DND-41 (cell line): ENCODE results near the gene IGFLR1.
"Not testable (repeated sequence)": the region's sequence is repeated elsewhere in the genome, so short reads cannot be mapped to it uniquely, and the experiment has no call there.

Experiments used
- ATAC-seq: fragments of 200-7000 bp; cut with Tn5 transposase; 3 replicates; pipeline ENCODE4 v1.9.1; 2021; ENCODE audit warnings: low read depth; ENCODE audit not compliant: insufficient read depth
- DNase-seq: peaks from one replicate; pipeline ENCODE4 v3.0.0-alpha.2; 2020
- H2AFZ ChIP-seq: 2 replicates; pipeline ENCODE4 v1.6.0; 2012; ENCODE audit warnings: low read depth, low read length
- H3K27ac ChIP-seq: 2 replicates; pipeline ENCODE4 v1.5.1; 2012; ENCODE audit warnings: low read length, inconsistent platforms
- H3K27me3 ChIP-seq: fragments of 200-600 bp; sonication (generic); 2 replicates; pipeline ENCODE4 v1.6.0; 2012; ENCODE audit warnings: low read length, mild to moderate bottlenecking, inconsistent platforms; ENCODE audit not compliant: insufficient read depth, poor library complexity
- H3K36me3 ChIP-seq: 2 replicates; pipeline ENCODE4 v1.5.1; 2012; ENCODE audit warnings: low read length, inconsistent platforms; ENCODE audit not compliant: insufficient read depth
- H3K4me1 ChIP-seq: 2 replicates; pipeline ENCODE4 v1.5.1; 2012; ENCODE audit warnings: mild to moderate bottlenecking, low read length; ENCODE audit not compliant: insufficient read depth
- H3K4me2 ChIP-seq: 2 replicates; pipeline ENCODE4 v1.6.0; 2012; ENCODE audit warnings: mild to moderate bottlenecking, moderate library complexity, low read length, inconsistent platforms; ENCODE audit not compliant: insufficient read depth
- H3K4me3 ChIP-seq, 2 experiments: fragments of 200-600 bp in 1 of 2; shearing (Covaris generic) in 1 of 2; 2 replicates each; pipeline ENCODE4 v1.5.1; 2012 to 2016; ENCODE audit warnings: inconsistent platforms in 2 of 2, low read length in 2 of 2, mild to moderate bottlenecking in 2 of 2, low read depth in 1 of 2, moderate library complexity in 1 of 2
- H3K79me2 ChIP-seq: 2 replicates; pipeline ENCODE4 v1.6.0; 2012; ENCODE audit warnings: low read length, inconsistent platforms; ENCODE audit not compliant: insufficient read depth
- H3K9ac ChIP-seq: 2 replicates; pipeline ENCODE4 v1.6.0; 2012; ENCODE audit warnings: low read depth, mild to moderate bottlenecking, inconsistent platforms, low read length, moderate library complexity
- H3K9me3 ChIP-seq: 2 replicates; pipeline ENCODE4 v1.5.1; 2012; ENCODE audit warnings: low read length, moderate library complexity, mild to moderate bottlenecking, inconsistent platforms; ENCODE audit not compliant: insufficient read depth, severe bottlenecking
- H4K20me1 ChIP-seq: 2 replicates; pipeline ENCODE4 v1.6.0; 2012; ENCODE audit warnings: low read length; ENCODE audit not compliant: insufficient read depth
- EZH2 ChIP-seq: IDR thresholded peaks from 3 replicates; pipeline ENCODE4 v1.6.1; 2012; ENCODE audit warnings: borderline replicate concordance, low read depth, mild to moderate bottlenecking, moderate library complexity, low read length, inconsistent platforms; ENCODE audit not compliant: severe bottlenecking
- TF ChIP-seq, protein P1 (sequence below): IDR thresholded peaks from 2 replicates; pipeline ENCODE4 v1.5.1; 2012; ENCODE audit warnings: borderline replicate concordance, low read length, moderate library complexity, mild to moderate bottlenecking; ENCODE audit not compliant: poor library complexity, severe bottlenecking; ENCODE audit errors: extremely low read depth

Gene IGFLR1

DNA sequence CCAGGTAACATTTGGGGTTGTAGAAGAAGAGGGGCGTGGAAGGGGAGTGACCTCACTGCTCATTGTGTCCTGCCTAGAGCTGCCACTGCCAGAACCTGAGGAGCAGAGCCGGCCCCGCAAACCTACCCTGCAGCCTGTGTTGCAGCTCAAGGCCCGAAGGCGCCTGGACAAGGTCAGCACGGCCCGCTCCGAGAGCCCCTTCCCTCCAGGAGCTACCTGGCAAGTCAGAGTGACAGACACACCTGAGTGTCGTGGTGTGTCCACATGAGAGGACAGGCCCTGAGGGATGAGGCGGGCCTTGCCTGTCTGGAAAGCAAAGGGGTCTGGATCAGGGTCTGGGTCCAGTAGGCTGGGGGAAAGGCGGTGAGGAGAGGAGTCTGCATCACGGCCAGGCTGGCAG lies 17.7 kb downstream of the IGFLR1 start:
- H2AFZ ChIP-seq = no peak overlapping the region
- no peaks in the 10 kb centered on the region for H3K9me3 ChIP-seq
- H3K9ac ChIP-seq = no peak overlapping the region
- peaks cover 64% of the 10 kb centered on the region for H4K20me1 ChIP-seq
- H3K79me2 ChIP-seq = peaks cover 25% of the 10 kb centered on the region
- no peak overlapping the region for H3K4me3 ChIP-seq
- H3K4me2 ChIP-seq = no peak overlapping the region
- H3K27ac ChIP-seq = no peak overlapping the region
- ATAC-seq (no peak), DNase-seq (no peak)
- H3K27me3 ChIP-seq = no peaks in the 10 kb centered on the region
- TF ChIP-seq, protein P1, sequence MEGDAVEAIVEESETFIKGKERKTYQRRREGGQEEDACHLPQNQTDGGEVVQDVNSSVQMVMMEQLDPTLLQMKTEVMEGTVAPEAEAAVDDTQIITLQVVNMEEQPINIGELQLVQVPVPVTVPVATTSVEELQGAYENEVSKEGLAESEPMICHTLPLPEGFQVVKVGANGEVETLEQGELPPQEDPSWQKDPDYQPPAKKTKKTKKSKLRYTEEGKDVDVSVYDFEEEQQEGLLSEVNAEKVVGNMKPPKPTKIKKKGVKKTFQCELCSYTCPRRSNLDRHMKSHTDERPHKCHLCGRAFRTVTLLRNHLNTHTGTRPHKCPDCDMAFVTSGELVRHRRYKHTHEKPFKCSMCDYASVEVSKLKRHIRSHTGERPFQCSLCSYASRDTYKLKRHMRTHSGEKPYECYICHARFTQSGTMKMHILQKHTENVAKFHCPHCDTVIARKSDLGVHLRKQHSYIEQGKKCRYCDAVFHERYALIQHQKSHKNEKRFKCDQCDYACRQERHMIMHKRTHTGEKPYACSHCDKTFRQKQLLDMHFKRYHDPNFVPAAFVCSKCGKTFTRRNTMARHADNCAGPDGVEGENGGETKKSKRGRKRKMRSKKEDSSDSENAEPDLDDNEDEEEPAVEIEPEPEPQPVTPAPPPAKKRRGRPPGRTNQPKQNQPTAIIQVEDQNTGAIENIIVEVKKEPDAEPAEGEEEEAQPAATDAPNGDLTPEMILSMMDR = no peak
- TF ChIP-seq EZH2 = no peak
- H3K4me1 ChIP-seq = peaks cover 14% of the 10 kb centered on the region
- peaks cover 98% of the 10 kb centered on the region for H3K36me3 ChIP-seq

- DNase-seq, H3K27me3 ChIP-seq, H3K9ac ChIP-seq, H3K9me3 ChIP-seq, H3K27ac ChIP-seq, ATAC-seq, H2AFZ ChIP-seq, H3K4me3 ChIP-seq, H3K4me2 ChIP-seq: not testable (repeated sequence)
- Histone ChIP-seq H4K20me1 (peaks cover 68% of the 10 kb centered on the region), H3K79me2 (peaks cover 29% of the 10 kb centered on the region), H3K36me3 (peaks cover 98% of the 10 kb centered on the region), H3K4me1 (peaks cover 19% of the 10 kb centered on the region)
Measured at GRCh38 chr19:35724132-35724531, 18.1 kb downstream of the IGFLR1 start.

GRCh38 chr19:35723671-35724070 lies 18.6 kb downstream of the IGFLR1 start:
- Histone ChIP-seq H3K9me3 (no peaks in the 10 kb centered on the region), H3K4me1 (peaks cover 23% of the 10 kb centered on the region), H2AFZ (no peak overlapping the region), H3K79me2 (peaks cover 34% of the 10 kb centered on the region), H3K4me3 (no peak overlapping the region), H3K4me2 (no peak overlapping the region), H3K9ac (no peak overlapping the region), H3K27ac (no peak overlapping the region), H3K27me3 (no peaks in the 10 kb centered on the region), H3K36me3 (peaks cover 96% of the 10 kb centered on the region), H4K20me1 (peaks cover 73% of the 10 kb centered on the region)
- no peak for DNase-seq
- no peak for ATAC-seq
- TF ChIP-seq EZH2 = no peak
- TF ChIP-seq, protein P1 = no peak

- H4K20me1 ChIP-seq = peaks cover 72% of the 10 kb centered on the region
- H3K4me3 ChIP-seq = no peak overlapping the region
- H3K79me2 ChIP-seq = peaks cover 41% of the 10 kb centered on the region
- H3K4me2 ChIP-seq = no peak overlapping the region
- H3K27ac ChIP-seq = no peak overlapping the region
- no peak overlapping the region for H3K9ac ChIP-seq
- no peak overlapping the region for H2AFZ ChIP-seq
- DNase-seq (no peak), ATAC-seq (no peak)
- H3K9me3 ChIP-seq = no peaks in the 10 kb centered on the region
- TF ChIP-seq, protein P1 = no peak
- TF ChIP-seq EZH2 = no peak
- peaks cover 88% of the 10 kb centered on the region for H3K36me3 ChIP-seq
- H3K27me3 ChIP-seq = no peaks in the 10 kb centered on the region
- peaks cover 26% of the 10 kb centered on the region for H3K4me1 ChIP-seq
Measured at GRCh38 chr19:35722897-35723296, 19.4 kb downstream of the IGFLR1 start.
